Esophagus muscularis mucosa (tissue), 4 donors: ENCODE measurements around the gene GLB1L3. TPM values are rescaled to one million over a fixed set of nuclear protein-coding genes. Genes with fewer than 3 reads are reported as not detected.

Source experiments
- DNase-seq: peaks from one replicate; pipeline ENCODE4 v3.0.0-alpha.2; 2017; ENCODE audit errors: extremely low spot score
- H3K27ac ChIP-seq, 4 donors: fragments of 200-600 bp; sonication (generic); replicated peaks in 1 of 4; 1 replicate in 3 of 4; 2 replicates in 1 of 4; pipeline ENCODE4 v1.5.1; 2016 to 2019; ENCODE audit warnings: mild to moderate bottlenecking in 1 of 4
- H3K27me3 ChIP-seq, 4 donors: fragments of 200-600 bp; sonication (generic); one replicate each; pipeline versions ENCODE4 v1.5.1 to v1.6.0; 2016 to 2019
- H3K36me3 ChIP-seq, 4 donors: fragments of 200-600 bp; sonication (generic); one replicate each; pipeline ENCODE4 v1.5.1; 2016 to 2019
- H3K4me1 ChIP-seq, 4 donors: fragments of 200-600 bp; sonication (generic); one replicate each; pipeline ENCODE4 v1.5.1; 2016 to 2019
- H3K4me3 ChIP-seq, 4 donors: fragments of 200-600 bp; sonication (generic); 1 replicate in 2 of 4; 2 replicates in 2 of 4; pipeline ENCODE4 v1.5.1; 2016 to 2019; ENCODE audit warnings: mild to moderate bottlenecking in 4 of 4, moderate library complexity in 1 of 4
- H3K9me3 ChIP-seq, 4 donors: fragments of 200-600 bp; sonication (generic); 1 replicate in 3 of 4; 2 replicates in 1 of 4; pipeline ENCODE4 v1.5.1; 2016 to 2019
- EP300 ChIP-seq: sonication (generic); formaldehyde crosslinking; IDR thresholded peaks from one replicate; pipeline ENCODE4 v1.6.1; 2017; ENCODE audit warnings: antibody characterized with exemption
- POLR2A ChIP-seq: fragments of 450-650 bp; IDR thresholded peaks from one replicate; pipeline ENCODE4 v1.6.1; 2017; ENCODE audit warnings: antibody characterized with exemption, moderate library complexity, mild to moderate bottlenecking, low read depth
- POLR2AphosphoS5 ChIP-seq, 2 donors: sonication (generic); formaldehyde crosslinking; IDR thresholded peaks; one replicate each; pipeline ENCODE4 v1.6.1; 2017; ENCODE audit warnings: antibody characterized with exemption in 2 of 2
- WGBS: methylation state at CpG from one replicate; pipeline ENCODE4 v1.1.5; 2018; 5-methylcytosine and 5-hydroxymethylcytosine counted together
- intact Hi-C: fragments of 100-400 bp; cut with DNase I; formaldehyde crosslinking; loops from one replicate; pipeline ENCODE4 v1.15.1; 2023
- total RNA-seq, 4 donors: library from RNA; depleted of rRNA; stranded (reverse); fragments of >200 nt; gene quantifications; one replicate each; pipeline versions ENCODE4 v1.1.0 to v1.2.1, GENCODE V29; 2016
- TF ChIP-seq, protein P1 (sequence below), 3 experiments: fragments of 200-600 bp in 2 of 3; fragments of 450-650 bp in 1 of 3; sonication (generic) in 2 of 3; IDR thresholded peaks; one replicate each; pipeline ENCODE4 v1.5.1; 2017 to 2019; ENCODE audit warnings: antibody characterized with exemption in 3 of 3, mild to moderate bottlenecking in 2 of 3, moderate library complexity in 1 of 3

The GLB1L3 gene
- total RNA-seq, 4 donors from 2014 or later, result 0.29 to 0.42 (median 0.32) TPM; not detected in 1

DNA sequence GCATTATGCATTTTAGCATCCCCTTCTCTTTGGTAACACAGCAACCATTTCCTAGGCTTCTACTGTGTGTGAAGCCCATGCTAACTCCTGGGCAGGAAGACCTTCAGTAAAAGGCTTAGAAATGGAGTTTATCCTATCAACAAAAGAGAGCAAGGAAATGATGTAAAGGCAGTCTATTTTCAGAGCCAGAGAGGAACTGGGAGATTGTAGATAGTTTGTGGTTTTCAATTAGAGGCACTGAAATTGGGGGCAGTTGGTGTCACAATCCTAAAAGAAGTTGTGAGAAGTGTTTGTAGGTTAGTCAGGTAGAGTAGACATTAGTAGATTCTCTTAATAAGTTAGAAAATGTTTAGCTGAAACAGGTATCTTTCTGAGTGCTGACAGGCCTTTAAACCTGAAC lies 15.7 kb upstream of the GLB1L3 start:
- TF ChIP-seq POLR2A, result no peak
- TF ChIP-seq POLR2AphosphoS5 (IDR thresholded peaks at IDR 0.05), result no peak
- TF ChIP-seq, protein P1, sequence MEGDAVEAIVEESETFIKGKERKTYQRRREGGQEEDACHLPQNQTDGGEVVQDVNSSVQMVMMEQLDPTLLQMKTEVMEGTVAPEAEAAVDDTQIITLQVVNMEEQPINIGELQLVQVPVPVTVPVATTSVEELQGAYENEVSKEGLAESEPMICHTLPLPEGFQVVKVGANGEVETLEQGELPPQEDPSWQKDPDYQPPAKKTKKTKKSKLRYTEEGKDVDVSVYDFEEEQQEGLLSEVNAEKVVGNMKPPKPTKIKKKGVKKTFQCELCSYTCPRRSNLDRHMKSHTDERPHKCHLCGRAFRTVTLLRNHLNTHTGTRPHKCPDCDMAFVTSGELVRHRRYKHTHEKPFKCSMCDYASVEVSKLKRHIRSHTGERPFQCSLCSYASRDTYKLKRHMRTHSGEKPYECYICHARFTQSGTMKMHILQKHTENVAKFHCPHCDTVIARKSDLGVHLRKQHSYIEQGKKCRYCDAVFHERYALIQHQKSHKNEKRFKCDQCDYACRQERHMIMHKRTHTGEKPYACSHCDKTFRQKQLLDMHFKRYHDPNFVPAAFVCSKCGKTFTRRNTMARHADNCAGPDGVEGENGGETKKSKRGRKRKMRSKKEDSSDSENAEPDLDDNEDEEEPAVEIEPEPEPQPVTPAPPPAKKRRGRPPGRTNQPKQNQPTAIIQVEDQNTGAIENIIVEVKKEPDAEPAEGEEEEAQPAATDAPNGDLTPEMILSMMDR (IDR thresholded peaks at IDR 0.05), result no peak
- no peak for TF ChIP-seq EP300
- intact Hi-C loops, result no loop called here

DNA sequence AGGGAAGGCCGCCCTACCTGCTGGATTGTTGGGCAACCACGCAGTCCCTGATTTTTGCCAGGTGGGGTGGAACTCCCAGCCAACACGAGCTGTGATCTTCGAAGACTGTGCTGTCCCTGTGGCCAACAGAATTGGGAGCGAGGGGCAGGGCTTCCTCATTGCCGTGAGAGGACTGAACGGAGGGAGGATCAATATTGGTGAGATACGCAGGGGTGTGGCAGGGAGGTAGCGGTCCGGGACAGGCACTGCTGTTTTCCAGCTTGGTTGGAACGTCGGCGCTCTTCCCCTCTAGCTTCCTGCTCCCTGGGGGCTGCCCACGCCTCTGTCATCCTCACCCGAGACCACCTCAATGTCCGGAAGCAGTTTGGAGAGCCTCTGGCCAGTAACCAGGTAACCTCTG lies 15.2 kb upstream of the GLB1L3 start:
- H3K4me1 ChIP-seq, result peaks cover 0 to 4% (median 0%) of the 10 kb centered on the region in 4 donors
- no peaks in the 10 kb centered on the region for H3K9me3 ChIP-seq
- intact Hi-C loops, result no loop called here
- no peaks in the 10 kb centered on the region for H3K27me3 ChIP-seq
- TF ChIP-seq EP300, result no peak
- TF ChIP-seq, protein P1 (IDR thresholded peaks at IDR 0.05), result no peak
- no peak for TF ChIP-seq POLR2AphosphoS5 (IDR thresholded peaks at IDR 0.05)
- TF ChIP-seq POLR2A, result no peak
- H3K36me3 ChIP-seq, result peaks cover 35 to 93% (median 80%) of the 10 kb centered on the region in 4 donors
- no peak overlapping the region for H3K27ac ChIP-seq
- WGBS, result 93% methylated on average over 16 of the region's 16 CpGs
- H3K4me3 ChIP-seq, result no peak overlapping the region
- no peak for DNase-seq

More for the DNA sequence above, 15.7 kb upstream of the GLB1L3 start:
- Histone ChIP-seq H3K27me3 (no peaks in the 10 kb centered on the region), H3K4me1 (peaks cover 0 to 9% (median 0%) of the 10 kb centered on the region in 4 donors), H3K27ac (no peak overlapping the region), H3K36me3 (peaks cover 35 to 93% (median 80%) of the 10 kb centered on the region in 4 donors), H3K4me3 (no peak overlapping the region), H3K9me3 (no peaks in the 10 kb centered on the region)
- no peak for DNase-seq

DNA sequence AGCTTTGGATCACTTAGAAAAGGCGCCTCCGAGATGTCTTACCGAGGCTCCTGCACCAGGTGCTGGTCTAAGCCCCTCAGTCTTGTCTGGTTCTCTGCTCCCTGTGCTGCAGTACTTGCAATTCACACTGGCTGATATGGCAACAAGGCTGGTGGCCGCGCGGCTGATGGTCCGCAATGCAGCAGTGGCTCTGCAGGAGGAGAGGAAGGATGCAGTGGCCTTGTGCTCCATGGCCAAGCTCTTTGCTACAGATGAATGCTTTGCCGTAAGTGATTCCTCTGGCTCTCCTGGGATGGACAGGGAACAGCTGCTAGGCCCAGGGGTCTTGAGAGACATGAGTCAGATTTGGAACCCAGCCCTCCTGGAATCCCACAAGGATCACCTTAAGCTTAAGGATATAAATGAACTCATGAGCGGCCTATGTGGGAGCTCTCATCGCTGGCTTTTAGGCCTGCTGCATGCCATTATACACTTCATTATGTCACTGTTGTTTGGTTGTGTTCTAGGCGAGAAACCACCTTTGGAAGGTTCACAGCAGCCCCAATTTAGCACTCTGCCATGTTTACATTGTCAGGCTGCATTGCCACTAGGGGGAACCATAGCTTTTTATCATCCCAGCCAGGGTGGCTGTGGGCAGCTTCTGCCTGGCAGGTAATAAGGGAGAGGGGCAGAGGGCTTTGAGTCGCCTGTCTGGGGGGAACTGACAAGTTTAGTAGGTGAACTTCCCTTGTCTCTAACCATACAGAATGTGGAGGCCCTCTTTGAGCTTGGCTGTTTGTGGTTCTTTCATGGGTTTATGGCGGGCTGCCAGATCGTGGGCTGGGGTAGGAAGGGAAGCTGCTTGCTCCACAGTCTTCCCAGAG lies 14.3 kb upstream of the GLB1L3 start:
- 81% methylated on average over 11 of the region's 14 CpGs for WGBS
- peaks cover 35 to 86% (median 77%) of the 10 kb centered on the region in 4 donors for H3K36me3 ChIP-seq
- no peak for TF ChIP-seq POLR2AphosphoS5 (IDR thresholded peaks at IDR 0.05)
- no peak for TF ChIP-seq POLR2A
- no peak for TF ChIP-seq EP300
- TF ChIP-seq, protein P1 (IDR thresholded peaks at IDR 0.05), result peak in 1 of 3 experiments; percentile 45
- no peak for DNase-seq
- no peak overlapping the region for H3K4me3 ChIP-seq
- no peaks in the 10 kb centered on the region for H3K9me3 ChIP-seq
- no peak overlapping the region for H3K27ac ChIP-seq
- no peaks in the 10 kb centered on the region for H3K27me3 ChIP-seq
- intact Hi-C loops, result no loop called here
- H3K4me1 ChIP-seq, result no peaks in the 10 kb centered on the region

DNA sequence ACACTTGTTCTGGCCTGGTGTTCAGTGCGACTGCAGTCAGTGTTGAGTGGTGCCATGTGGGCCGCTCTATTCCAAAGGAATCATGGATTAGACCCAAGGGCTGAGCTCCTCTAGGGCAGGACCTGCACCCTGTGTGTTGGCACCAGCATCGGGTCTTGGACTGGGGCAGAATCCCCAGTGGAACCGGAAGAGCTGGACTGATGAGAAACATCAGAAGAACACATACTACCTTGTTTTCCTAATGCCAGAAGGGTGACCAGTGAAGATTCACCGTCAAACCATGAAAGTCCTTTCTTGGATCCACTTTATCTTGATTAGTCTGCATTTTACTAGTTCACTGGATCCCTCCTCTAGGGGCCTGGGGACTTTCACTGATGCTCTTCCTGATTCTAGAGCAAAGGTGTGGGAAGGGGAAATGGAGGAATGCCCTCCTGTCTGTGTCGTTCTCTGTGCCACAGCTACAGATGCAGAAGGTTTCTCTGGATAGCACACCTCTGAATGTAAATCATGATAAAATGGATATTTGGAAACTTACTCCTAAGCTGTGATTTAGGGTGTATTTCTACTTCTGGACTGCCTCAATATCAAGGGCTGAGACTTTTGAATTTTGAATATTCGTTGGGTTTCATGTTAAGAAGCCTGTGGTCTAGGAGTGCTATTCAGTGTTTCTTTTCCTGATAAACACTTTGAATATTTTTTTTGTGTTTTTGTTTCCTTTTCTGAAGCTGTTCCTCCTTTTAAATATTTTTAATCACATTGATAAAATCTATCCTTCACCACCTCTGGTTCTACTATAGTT lies 11.0 kb upstream of the GLB1L3 start:
- Histone ChIP-seq H3K36me3 (peaks cover 25 to 53% (median 45%) of the 10 kb centered on the region in 4 donors), H3K4me3 (no peak overlapping the region), H3K4me1 (no peaks in the 10 kb centered on the region), H3K9me3 (no peaks in the 10 kb centered on the region), H3K27me3 (peaks cover 0 to 9% (median 0%) of the 10 kb centered on the region in 4 donors), H3K27ac (no peak overlapping the region)
- intact Hi-C loops, result no loop called here
- WGBS, result 87% methylated on average over 7 of the region's 7 CpGs
- DNase-seq, result no peak
- TF ChIP-seq POLR2AphosphoS5 (IDR thresholded peaks at IDR 0.05), result no peak
- TF ChIP-seq, protein P1 (IDR thresholded peaks at IDR 0.05), result no peak
- no peak for TF ChIP-seq EP300
- no peak for TF ChIP-seq POLR2A
